GM21529 (cell line): Measurements from ENCODE around the gene SETD1B.

Experiments
- ATAC-seq: cut with Tn5 transposase; IDR thresholded peaks from one replicate; pipeline ENCODE4 v1.9.1; 2021; ENCODE audit not compliant: unreplicated experiment

Gene SETD1B

GRCh38 chr12:121795034-121795968 is 8.5 kb upstream of the SETD1B start:
- no peak for ATAC-seq

GRCh38 chr12:121796855-121797751 is 6.7 kb upstream of the SETD1B start:
- ATAC-seq, result no peak

- ATAC-seq, result no peak
Observed at GRCh38 chr12:121797937-121798786, 5.6 kb upstream of the SETD1B start.

- ATAC-seq, result no peak
Observed at GRCh38 chr12:121798787-121799155, 5.0 kb upstream of the SETD1B start.

- peak; percentile 7 for ATAC-seq
Observed at GRCh38 chr12:121799156-121799841, 4.5 kb upstream of the SETD1B start.

GRCh38 chr12:121799842-121800693 is 3.7 kb upstream of the SETD1B start:
- ATAC-seq, result peak; percentile 29

- ATAC-seq, result no peak
Observed at GRCh38 chr12:121800694-121801594, 2.9 kb upstream of the SETD1B start.

GRCh38 chr12:121801595-121802484 is 2.0 kb upstream of the SETD1B start:
- no peak for ATAC-seq

- ATAC-seq, result no peak
Observed at GRCh38 chr12:121802485-121802842, 1.3 kb upstream of the SETD1B start.

- peak; percentile 40 for ATAC-seq
Observed at GRCh38 chr12:121802843-121803698, 738 bp upstream of the SETD1B start.

GRCh38 chr12:121804417-121805111 is 755 bp downstream of the SETD1B start:
- no peak for ATAC-seq

GRCh38 chr12:121805171-121806008 is 1.6 kb downstream of the SETD1B start:
- ATAC-seq, result no peak

GRCh38 chr12:121806009-121806545 is 2.3 kb downstream of the SETD1B start:
- ATAC-seq, result no peak

- ATAC-seq, result no peak
Observed at GRCh38 chr12:121806546-121807423, 3.0 kb downstream of the SETD1B start.
